Endodermal cell (in vitro differentiated cells): ENCODE results near the gene DCD. TPM values are rescaled to one million over a fixed set of nuclear protein-coding genes. Genes with fewer than 3 reads are reported as not detected.

Experiments
- DNase-seq: peaks from one replicate; pipeline ENCODE4 v3.0.0-alpha.2; 2017
- H3K27ac ChIP-seq: 2 replicates; pipeline ENCODE4 v1.5.1; 2013; ENCODE audit warnings: mild to moderate bottlenecking, low read depth, low read length, moderate library complexity
- H3K27me3 ChIP-seq: 2 replicates; pipeline ENCODE4 v1.6.1; 2013; ENCODE audit warnings: mild to moderate bottlenecking, low read length, moderate library complexity; ENCODE audit not compliant: insufficient read depth, control insufficient read depth, poor library complexity, severe bottlenecking
- H3K36me3 ChIP-seq: 2 replicates; pipeline ENCODE4 v1.7.0; 2013; ENCODE audit warnings: mild to moderate bottlenecking, low read length, moderate library complexity; ENCODE audit not compliant: control insufficient read depth, insufficient read depth
- H3K4me1 ChIP-seq: one replicate; pipeline ENCODE4 v1.7.0; 2013; ENCODE audit warnings: low read length; ENCODE audit not compliant: control insufficient read depth, insufficient read depth
- H3K4me3 ChIP-seq: 2 replicates; pipeline ENCODE4 v1.5.1; 2013; ENCODE audit warnings: mild to moderate bottlenecking, low read length, moderate library complexity
- H3K9ac ChIP-seq: 2 replicates; pipeline ENCODE4 v1.6.1; 2013; ENCODE audit warnings: mild to moderate bottlenecking, low read length, moderate library complexity; ENCODE audit not compliant: poor library complexity, severe bottlenecking; ENCODE audit errors: extremely low read depth
- H3K9me3 ChIP-seq: 2 replicates; pipeline ENCODE4 v1.6.1; 2013; ENCODE audit warnings: mild to moderate bottlenecking, low read length, moderate library complexity; ENCODE audit not compliant: control insufficient read depth
- H3K27ac Mint-ChIP-seq: 2 replicates; pipeline ENCODE4 v1.8.0; 2020; ENCODE audit warnings: mixed read lengths
- H3K27me3 Mint-ChIP-seq: 2 replicates; pipeline ENCODE4 v1.8.0; 2021; ENCODE audit warnings: mild to moderate bottlenecking, mixed read lengths; ENCODE audit not compliant: insufficient read depth
- H3K36me3 Mint-ChIP-seq: 2 replicates; pipeline ENCODE4 v1.8.0; 2020; ENCODE audit warnings: low read depth, mixed read lengths
- H3K4me1 Mint-ChIP-seq: 2 replicates; pipeline ENCODE4 v1.8.0; 2020; ENCODE audit warnings: mixed read lengths
- H3K4me3 Mint-ChIP-seq: 2 replicates; pipeline ENCODE4 v1.8.0; 2020; ENCODE audit warnings: mild to moderate bottlenecking, moderate library complexity, mixed read lengths
- H3K9me3 Mint-ChIP-seq: 2 replicates; pipeline ENCODE4 v1.8.0; 2020; ENCODE audit warnings: mild to moderate bottlenecking, mixed read lengths
- CTCF ChIP-seq: fragments of 200-600 bp; sonication (generic); conservative IDR thresholded peaks from 2 replicates; pipeline ENCODE4 v1.5.0; 2021; ENCODE audit warnings: antibody characterized with exemption, mild to moderate bottlenecking
- WGBS, 2 experiments: methylation state at CpG; one replicate each; pipeline versions ENCODE4 v1.1.5 to v1.1.7; 2013; ENCODE audit warnings: missing lambda C conversion rate in 2 of 2, mixed read lengths in 1 of 2; ENCODE audit not compliant: insufficient coverage in 1 of 2, insufficient read length in 1 of 2; 5-methylcytosine and 5-hydroxymethylcytosine counted together
- total RNA-seq, 2 donors: library from RNA; stranded (reverse); fragmentation: NEBNext Ultra II Directional in 1 of 2; extraction: Animal tissue kit (Norgen Biotek cat#: 25700) in 1 of 2; gene quantifications; 2 replicates in 1 of 2; 3 replicates in 1 of 2; pipeline ENCODE4 v1.2.1, GENCODE V29; 2021

DCD gene
- total RNA-seq, 2 donors from 2014 or later, result not detected

GRCh38 chr12:54689984-54690383 is 41.8 kb upstream of the DCD start:
- peak; percentile 84 for DNase-seq
- H3K27me3 Mint-ChIP-seq, result no peaks in the 10 kb centered on the region
- Histone ChIP-seq H3K36me3 (no peaks in the 10 kb centered on the region), H3K27ac (no peak overlapping the region), H3K9ac (no peak overlapping the region), H3K27me3 (no peaks in the 10 kb centered on the region), H3K4me3 (no peak overlapping the region), H3K9me3 (peaks cover 11% of the 10 kb centered on the region), H3K4me1 (peaks cover 1% of the 10 kb centered on the region)
- no peak overlapping the region for H3K4me3 Mint-ChIP-seq
- peaks cover 15% of the 10 kb centered on the region for H3K4me1 Mint-ChIP-seq
- TF ChIP-seq CTCF, result peak; percentile 78
- H3K36me3 Mint-ChIP-seq, result peaks cover 3% of the 10 kb centered on the region
- peaks cover 23% of the 10 kb centered on the region for H3K9me3 Mint-ChIP-seq
- WGBS, 2 experiments, result 58 to 72% methylated on average over 2 of the region's 2 CpGs
- no peak overlapping the region for H3K27ac Mint-ChIP-seq

GRCh38 chr12:54689034-54689372 is 40.8 kb upstream of the DCD start:
- no peaks in the 10 kb centered on the region for H3K36me3 ChIP-seq
- no peak for DNase-seq
- H3K9me3 ChIP-seq, result peaks cover 11% of the 10 kb centered on the region
- TF ChIP-seq CTCF, result no peak
- Mint-ChIP-seq H3K4me3 (no peak overlapping the region), H3K27me3 (no peaks in the 10 kb centered on the region), H3K36me3 (peaks cover 3% of the 10 kb centered on the region), H3K9me3 (peaks cover 20% of the 10 kb centered on the region), H3K27ac (no peak overlapping the region), H3K4me1 (peaks cover 25% of the 10 kb centered on the region)
- H3K4me1 ChIP-seq, result peaks cover 11% of the 10 kb centered on the region
- H3K9ac ChIP-seq, result no peak overlapping the region
- no peaks in the 10 kb centered on the region for H3K27me3 ChIP-seq
- WGBS, 2 experiments, result 92 to 93% methylated on average over 8 of the region's 8 CpGs
- no peak overlapping the region for H3K4me3 ChIP-seq
- H3K27ac ChIP-seq, result no peak overlapping the region

- H3K27ac ChIP-seq, result no peak overlapping the region
- peaks cover 3% of the 10 kb centered on the region for H3K36me3 Mint-ChIP-seq
- H3K4me1 ChIP-seq, result peaks cover 13% of the 10 kb centered on the region
- DNase-seq, result no peak
- H3K36me3 ChIP-seq, result no peaks in the 10 kb centered on the region
- no peak overlapping the region for H3K27ac Mint-ChIP-seq
- WGBS, 2 experiments, result 93 to 100% methylated on average over 3 to 5 of the region's 5 CpGs
- H3K9me3 ChIP-seq, result peaks cover 11% of the 10 kb centered on the region
- H3K9ac ChIP-seq, result no peak overlapping the region
- peaks cover 30% of the 10 kb centered on the region for H3K4me1 Mint-ChIP-seq
- no peaks in the 10 kb centered on the region for H3K27me3 ChIP-seq
- TF ChIP-seq CTCF, result no peak
- no peak overlapping the region for H3K4me3 ChIP-seq
- no peak overlapping the region for H3K4me3 Mint-ChIP-seq
- H3K27me3 Mint-ChIP-seq, result no peaks in the 10 kb centered on the region
- H3K9me3 Mint-ChIP-seq, result peaks cover 15% of the 10 kb centered on the region
These were observed 40.3 kb upstream of the DCD start for GRCh38 chr12:54688309-54689033.
